Panc1 (cell line): Measurements from ENCODE around the gene GREB1. TPM values are rescaled to one million over a fixed set of nuclear protein-coding genes. Genes with fewer than 3 reads are reported as not detected.

Source experiments
- ATAC-seq: fragments of 200-7000 bp; cut with Tn5 transposase; 2 replicates; pipeline ENCODE4 v1.9.1; 2020; ENCODE audit warnings: mild to moderate bottlenecking, moderate library complexity
- BruUV-seq: library from RNA; stranded (reverse); fragments of 400-500 nt; replicated peaks from 2 replicates; lab custom pipeline; 2021; lab: Mats Ljungman, UMichigan
- CTCF ChIA-PET: fragments of 300-600 bp; sonication (Branson Sonifier 250); formaldehyde crosslinking; loops from one replicate; lab custom pipeline; 2022; ENCODE audit warnings: antibody characterized with exemption; lab: Charles Lee
- POLR2A ChIA-PET: fragments of 300-600 bp; sonication (Branson Sonifier 250); formaldehyde crosslinking; loops from one replicate; lab custom pipeline; 2022; ENCODE audit warnings: antibody characterized with exemption; lab: Charles Lee
- DNase-seq: peaks from one replicate; pipeline ENCODE4 v3.0.0-alpha.2; 2010; ENCODE audit warnings: low read depth, low spot score
- H3K27ac ChIP-seq: 2 replicates; pipeline ENCODE4 v1.5.1; 2011; ENCODE audit warnings: mild to moderate bottlenecking, low read length, inconsistent platforms
- H3K27me3 ChIP-seq: fragments of 200-500 bp; sonication (Bioruptor generic); 2 replicates; pipeline ENCODE4 v1.6.0; 2014; ENCODE audit warnings: low read length, inconsistent platforms; ENCODE audit not compliant: control insufficient read depth, insufficient read depth
- H3K36me3 ChIP-seq: fragments of 200-500 bp; sonication (Bioruptor generic); 2 replicates; pipeline ENCODE4 v1.5.1; 2014; ENCODE audit warnings: inconsistent platforms, mild to moderate bottlenecking, low read length, moderate library complexity; ENCODE audit not compliant: control insufficient read depth, insufficient read depth
- H3K4me1 ChIP-seq: 2 replicates; pipeline ENCODE4 v1.5.1; 2011; ENCODE audit warnings: inconsistent platforms, mild to moderate bottlenecking, low read length, moderate library complexity; ENCODE audit not compliant: control insufficient read depth, insufficient read depth
- H3K4me3 ChIP-seq, 2 experiments: 2 replicates each; pipeline ENCODE4 v1.5.1; 2011 to 2012; ENCODE audit warnings: low read depth in 2 of 2, low read length in 2 of 2, mild to moderate bottlenecking in 2 of 2, inconsistent platforms in 1 of 2, moderate library complexity in 1 of 2
- H3K9me3 ChIP-seq: fragments of 200-500 bp; sonication (Bioruptor generic); 2 replicates; pipeline ENCODE4 v1.5.1; 2014; ENCODE audit warnings: low read depth, mild to moderate bottlenecking, inconsistent platforms, low read length, moderate library complexity; ENCODE audit not compliant: control insufficient read depth, insufficient read depth
- POLR2AphosphoS5 ChIP-seq: IDR thresholded peaks from 2 replicates; pipeline ENCODE4 v1.6.1; 2012; ENCODE audit warnings: mild to moderate bottlenecking, low read depth, low read length, moderate library complexity
- SIN3A ChIP-seq: IDR thresholded peaks from 2 replicates; pipeline ENCODE4 v1.6.1; 2012; ENCODE audit warnings: low read depth, mild to moderate bottlenecking, low read length, moderate library complexity, borderline replicate concordance; ENCODE audit not compliant: insufficient read depth
- TCF7L2 ChIP-seq: IDR thresholded peaks from 2 replicates; pipeline ENCODE4 v1.6.1; 2011; ENCODE audit warnings: mild to moderate bottlenecking, low read depth, low read length, inconsistent platforms
- in situ Hi-C: cut with HindIII; loops from 2 replicates; pipeline ENCODE4 v1.10.0; 2016; ENCODE audit warnings: low sequenced_read_pairs, low pct_unique_long_range_greater_than_20kb
- intact Hi-C: fragments of 100-400 bp; cut with micrococcal nuclease; formaldehyde crosslinking; loops from one replicate; pipeline ENCODE4 v1.10.0; 2022; ENCODE audit not compliant: unreplicated experiment
- total RNA-seq: library from RNA; stranded (reverse); gene quantifications from one replicate; pipeline ENCODE4 v1.2.1, GENCODE V29; 2021; ENCODE audit not compliant: unreplicated experiment
- TF ChIP-seq, protein P1 (sequence below), 2 experiments: IDR thresholded peaks; 2 replicates each; pipeline ENCODE4 v1.6.1; 2011 to 2012; ENCODE audit warnings: low read depth in 2 of 2, control low read depth in 1 of 2, low read length in 1 of 2, mild to moderate bottlenecking in 1 of 2, moderate library complexity in 1 of 2; ENCODE audit not compliant: insufficient read depth in 1 of 2
- TF ChIP-seq, protein P2 (sequence below): fragments of 450-650 bp; IDR thresholded peaks from 2 replicates; pipeline ENCODE4 v1.5.1; 2017; ENCODE audit warnings: mild to moderate bottlenecking

GREB1 gene
- total RNA-seq, 1 experiment from 2014 or later = 0.90 TPM

DNA sequence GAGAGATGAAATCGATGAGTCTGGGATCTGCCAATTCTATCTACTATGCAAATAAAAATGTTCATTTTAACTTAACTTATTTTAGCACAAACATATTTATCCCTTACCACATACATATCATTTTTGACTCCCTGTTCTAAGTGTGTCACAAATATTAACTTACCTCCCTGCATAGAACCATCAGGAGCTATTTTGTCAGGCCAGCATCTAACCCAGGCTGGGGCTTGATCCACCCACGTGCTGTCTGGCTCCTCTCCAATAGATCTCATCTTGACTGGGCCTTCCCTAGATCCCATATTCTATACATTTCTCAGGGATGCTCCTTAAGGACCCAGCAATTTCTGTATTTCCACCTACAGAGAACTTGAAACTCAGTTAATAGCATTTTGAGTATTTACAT, 115.2 kb downstream of the GREB1 start:
- intact Hi-C loops (no loop called here), in situ Hi-C loops (no loop called here)
- ChIA-PET CTCF (no interaction called here), POLR2A (no interaction called here)
- H3K27me3 ChIP-seq = peaks cover 9% of the 10 kb centered on the region
- BruUV-seq = no TSS peak
- no peaks in the 10 kb centered on the region for H3K4me1 ChIP-seq
- H3K27ac ChIP-seq = no peak overlapping the region
- no peak overlapping the region for H3K4me3 ChIP-seq
- DNase-seq (no peak), ATAC-seq (no peak)
- TF ChIP-seq, protein P1, sequence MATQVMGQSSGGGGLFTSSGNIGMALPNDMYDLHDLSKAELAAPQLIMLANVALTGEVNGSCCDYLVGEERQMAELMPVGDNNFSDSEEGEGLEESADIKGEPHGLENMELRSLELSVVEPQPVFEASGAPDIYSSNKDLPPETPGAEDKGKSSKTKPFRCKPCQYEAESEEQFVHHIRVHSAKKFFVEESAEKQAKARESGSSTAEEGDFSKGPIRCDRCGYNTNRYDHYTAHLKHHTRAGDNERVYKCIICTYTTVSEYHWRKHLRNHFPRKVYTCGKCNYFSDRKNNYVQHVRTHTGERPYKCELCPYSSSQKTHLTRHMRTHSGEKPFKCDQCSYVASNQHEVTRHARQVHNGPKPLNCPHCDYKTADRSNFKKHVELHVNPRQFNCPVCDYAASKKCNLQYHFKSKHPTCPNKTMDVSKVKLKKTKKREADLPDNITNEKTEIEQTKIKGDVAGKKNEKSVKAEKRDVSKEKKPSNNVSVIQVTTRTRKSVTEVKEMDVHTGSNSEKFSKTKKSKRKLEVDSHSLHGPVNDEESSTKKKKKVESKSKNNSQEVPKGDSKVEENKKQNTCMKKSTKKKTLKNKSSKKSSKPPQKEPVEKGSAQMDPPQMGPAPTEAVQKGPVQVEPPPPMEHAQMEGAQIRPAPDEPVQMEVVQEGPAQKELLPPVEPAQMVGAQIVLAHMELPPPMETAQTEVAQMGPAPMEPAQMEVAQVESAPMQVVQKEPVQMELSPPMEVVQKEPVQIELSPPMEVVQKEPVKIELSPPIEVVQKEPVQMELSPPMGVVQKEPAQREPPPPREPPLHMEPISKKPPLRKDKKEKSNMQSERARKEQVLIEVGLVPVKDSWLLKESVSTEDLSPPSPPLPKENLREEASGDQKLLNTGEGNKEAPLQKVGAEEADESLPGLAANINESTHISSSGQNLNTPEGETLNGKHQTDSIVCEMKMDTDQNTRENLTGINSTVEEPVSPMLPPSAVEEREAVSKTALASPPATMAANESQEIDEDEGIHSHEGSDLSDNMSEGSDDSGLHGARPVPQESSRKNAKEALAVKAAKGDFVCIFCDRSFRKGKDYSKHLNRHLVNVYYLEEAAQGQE (IDR thresholded peaks at IDR 0.05; ENCODE audit: insufficient read depth in 1 of 2, low read depth in 2 of 2, low read length in 1 of 2) = no peak
- TF ChIP-seq POLR2AphosphoS5 (no peak), SIN3A (no peak), TCF7L2 (no peak)
- TF ChIP-seq, protein P2, sequence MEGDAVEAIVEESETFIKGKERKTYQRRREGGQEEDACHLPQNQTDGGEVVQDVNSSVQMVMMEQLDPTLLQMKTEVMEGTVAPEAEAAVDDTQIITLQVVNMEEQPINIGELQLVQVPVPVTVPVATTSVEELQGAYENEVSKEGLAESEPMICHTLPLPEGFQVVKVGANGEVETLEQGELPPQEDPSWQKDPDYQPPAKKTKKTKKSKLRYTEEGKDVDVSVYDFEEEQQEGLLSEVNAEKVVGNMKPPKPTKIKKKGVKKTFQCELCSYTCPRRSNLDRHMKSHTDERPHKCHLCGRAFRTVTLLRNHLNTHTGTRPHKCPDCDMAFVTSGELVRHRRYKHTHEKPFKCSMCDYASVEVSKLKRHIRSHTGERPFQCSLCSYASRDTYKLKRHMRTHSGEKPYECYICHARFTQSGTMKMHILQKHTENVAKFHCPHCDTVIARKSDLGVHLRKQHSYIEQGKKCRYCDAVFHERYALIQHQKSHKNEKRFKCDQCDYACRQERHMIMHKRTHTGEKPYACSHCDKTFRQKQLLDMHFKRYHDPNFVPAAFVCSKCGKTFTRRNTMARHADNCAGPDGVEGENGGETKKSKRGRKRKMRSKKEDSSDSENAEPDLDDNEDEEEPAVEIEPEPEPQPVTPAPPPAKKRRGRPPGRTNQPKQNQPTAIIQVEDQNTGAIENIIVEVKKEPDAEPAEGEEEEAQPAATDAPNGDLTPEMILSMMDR = no peak
- H3K9me3 ChIP-seq = no peaks in the 10 kb centered on the region
- no peaks in the 10 kb centered on the region for H3K36me3 ChIP-seq

DNA sequence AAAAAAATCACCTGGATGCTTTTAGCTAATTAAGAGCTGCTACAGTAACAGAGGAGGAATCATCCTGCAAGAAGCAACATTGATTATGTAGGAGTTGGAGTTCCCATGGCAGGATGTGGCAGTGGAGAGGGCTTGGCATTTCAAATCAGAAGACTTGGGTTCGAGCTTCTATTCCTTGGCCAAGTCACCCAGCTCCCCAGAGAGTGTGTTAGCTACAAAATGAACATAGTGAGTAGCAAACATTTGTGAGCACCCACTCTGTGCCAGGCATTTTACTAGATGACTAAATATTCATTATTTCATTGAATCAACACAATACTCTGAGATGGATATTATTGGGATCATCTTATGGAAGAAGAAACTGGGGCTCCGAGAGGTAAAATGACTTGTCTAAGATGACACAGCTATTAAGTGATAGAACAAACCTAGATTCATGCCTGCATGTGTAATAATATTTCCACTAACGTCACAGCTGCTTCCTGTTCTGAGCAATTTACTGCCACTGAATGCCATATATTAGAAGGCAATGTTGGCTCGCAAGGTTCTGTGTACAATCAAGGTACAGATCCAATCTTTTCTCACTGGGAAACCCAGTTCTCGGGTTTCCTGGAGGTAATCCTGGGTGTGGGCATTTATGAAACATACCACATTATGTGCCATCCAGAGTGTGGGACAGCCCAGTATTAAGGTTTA, 118.2 kb downstream of the GREB1 start:
- peaks cover 6% of the 10 kb centered on the region; the same call in 1 of the 2 replicates for H3K27me3 ChIP-seq
- H3K4me1 ChIP-seq = no peaks in the 10 kb centered on the region
- no peaks in the 10 kb centered on the region for H3K36me3 ChIP-seq
- CTCF ChIA-PET = no interaction called here
- POLR2A ChIA-PET = interaction anchor here (0.6 kb wide), 1 partner anchor 28 kb away, joined by 10 read pairs; no protein-coding TSS in a partner anchor
- BruUV-seq = no TSS peak
- no peaks in the 10 kb centered on the region for H3K9me3 ChIP-seq
- TF ChIP-seq, protein P2 = no peak
- TF ChIP-seq SIN3A (no peak), POLR2AphosphoS5 (no peak), TCF7L2 (no peak)
- TF ChIP-seq, protein P1 (IDR thresholded peaks at IDR 0.05; ENCODE audit: insufficient read depth in 1 of 2, low read depth in 2 of 2, low read length in 1 of 2) = no peak
- intact Hi-C loops = no loop called here
- DNase-seq = no peak
- H3K4me3 ChIP-seq = no peak overlapping the region
- no peak for ATAC-seq
- H3K27ac ChIP-seq = no peak overlapping the region
- in situ Hi-C loops = no loop called here
